Endothelial cell of umbilical vein (primary cell): Measurements from ENCODE around the gene PRKCQ. TPM values are rescaled to one million over a fixed set of nuclear protein-coding genes. Genes with fewer than 3 reads are reported as not detected.

Experiments used
- BruUV-seq: library from RNA; stranded (reverse); fragments of 400-500 nt; replicated peaks from 2 replicates; lab custom pipeline; 2021; lab: Mats Ljungman, UMichigan
- CTCF ChIA-PET: fragments of 300-600, 350-600 bp; sonication (Branson Sonifier 250); formaldehyde crosslinking; loops from one replicate; lab custom pipeline; 2021; ENCODE audit warnings: antibody characterized with exemption, inconsistent platforms; lab: Charles Lee
- POLR2A ChIA-PET: fragments of 300-600, 350-600 bp; sonication (Branson Sonifier 250); formaldehyde crosslinking; loops from one replicate; lab custom pipeline; 2021; ENCODE audit warnings: antibody characterized with exemption, inconsistent platforms; lab: Charles Lee
- DNase-seq: peaks from one replicate; pipeline ENCODE4 v3.0.0-alpha.2; 2011; ENCODE audit warnings: low read depth, low spot score
- FAIRE-seq: peaks from 2 replicates; lab custom pipeline; 2011; peaks lifted over from hg19 to GRCh38; lab: Jason Lieb, UNC
- H2AFZ ChIP-seq: 2 replicates; pipeline ENCODE4 v1.6.0; 2012; ENCODE audit warnings: low read depth, low read length, control low read depth, inconsistent platforms
- H3K27ac ChIP-seq: 2 replicates; pipeline ENCODE4 v1.5.1; 2011; ENCODE audit warnings: low read depth, mild to moderate bottlenecking, control low read depth, low read length, moderate library complexity; ENCODE audit not compliant: insufficient read depth
- H3K27me3 ChIP-seq, 2 experiments: 2 replicates each; pipeline versions ENCODE4 v1.6.0 to v1.6.1; 2011; ENCODE audit warnings: low read length in 2 of 2, mixed read lengths in 1 of 2; ENCODE audit not compliant: control insufficient read depth in 2 of 2, insufficient read depth in 2 of 2
- H3K36me3 ChIP-seq, 2 experiments: 2 replicates in 1 of 2; 3 replicates in 1 of 2; pipeline ENCODE4 v1.5.1; 2011; ENCODE audit warnings: low read length in 2 of 2, mild to moderate bottlenecking in 1 of 2, moderate library complexity in 1 of 2; ENCODE audit not compliant: control insufficient read depth in 2 of 2, insufficient read depth in 2 of 2; ENCODE audit errors: extremely low read depth in 1 of 2
- H3K4me1 ChIP-seq: 3 replicates; pipeline ENCODE4 v1.5.1; 2011; ENCODE audit warnings: mild to moderate bottlenecking, low read length; ENCODE audit not compliant: control insufficient read depth, insufficient read depth; ENCODE audit errors: extremely low read depth
- H3K4me2 ChIP-seq: 2 replicates; pipeline ENCODE4 v1.6.1; 2011; ENCODE audit warnings: low read length, control low read depth, mixed read lengths; ENCODE audit not compliant: insufficient read depth
- H3K4me3 ChIP-seq, 3 experiments: fragments of 200-600 bp in 1 of 3; sonication (generic), shearing (Covaris generic) in 1 of 3; replicated peaks in 1 of 3; 2 replicates each; pipeline ENCODE4 v1.5.1; 2011 to 2016; ENCODE audit warnings: control low read depth in 3 of 3, low read length in 3 of 3, mild to moderate bottlenecking in 2 of 3, inconsistent platforms in 1 of 3, low read depth in 1 of 3, moderate library complexity in 1 of 3; ENCODE audit not compliant: insufficient read depth in 1 of 3
- H3K79me2 ChIP-seq: 2 replicates; pipeline ENCODE4 v1.6.0; 2012; ENCODE audit warnings: low read length, inconsistent platforms; ENCODE audit not compliant: control insufficient read depth, insufficient read depth
- H3K9ac ChIP-seq: replicated peaks from 2 replicates; pipeline ENCODE3; 2011; ENCODE audit warnings: low read length, control low read depth; ENCODE audit not compliant: insufficient read depth; ENCODE audit errors: extremely low read depth
- H3K9me1 ChIP-seq: replicated peaks from 3 replicates; pipeline ENCODE4 v1.6.0; 2011; ENCODE audit warnings: mild to moderate bottlenecking, low read length; ENCODE audit not compliant: control insufficient read depth, insufficient read depth; ENCODE audit errors: extremely low read depth
- H3K9me3 ChIP-seq: replicated peaks from 2 replicates; pipeline ENCODE4 v1.5.1; 2012; ENCODE audit warnings: low read length, inconsistent platforms; ENCODE audit not compliant: control insufficient read depth, insufficient read depth
- H4K20me1 ChIP-seq: replicated peaks from 2 replicates; pipeline ENCODE3; 2011; ENCODE audit warnings: mild to moderate bottlenecking, low read length; ENCODE audit not compliant: control insufficient read depth, insufficient read depth; ENCODE audit errors: extremely low read depth
- CTCF ChIP-seq, 2 donors: IDR thresholded peaks; 1 replicate in 1 of 2; 2 replicates in 1 of 2; pipeline ENCODE4 v1.5.1; 2011; ENCODE audit warnings: low read length in 2 of 2, mild to moderate bottlenecking in 2 of 2, moderate library complexity in 2 of 2, control low read depth in 1 of 2, inconsistent platforms in 1 of 2, low read depth in 1 of 2; ENCODE audit not compliant: insufficient read depth in 1 of 2; ENCODE audit errors: extremely low read depth in 1 of 2
- JUN ChIP-seq: IDR thresholded peaks from 2 replicates; pipeline ENCODE4 v1.6.1; 2011; ENCODE audit warnings: borderline replicate concordance, low read depth; ENCODE audit not compliant: insufficient read length, insufficient read depth
- POLR2A ChIP-seq: IDR thresholded peaks from 2 replicates; pipeline ENCODE4 v1.6.1; 2012; ENCODE audit warnings: low read depth, mild to moderate bottlenecking, control low read depth, low read length
- POLR2AphosphoS5 ChIP-seq: IDR thresholded peaks from 2 replicates; pipeline ENCODE4 v1.6.1; 2012; ENCODE audit warnings: low read depth, mild to moderate bottlenecking, control low read depth, low read length, moderate library complexity; ENCODE audit not compliant: insufficient read depth
- dilution Hi-C: fragments of 300-500 bp; cut with MboI; formaldehyde crosslinking; loops from one replicate; pipeline ENCODE4 v1.15.0; 2019; ENCODE audit warnings: low sequenced_read_pairs; ENCODE audit not compliant: extremely low pct_ligation_motif_present
- intact Hi-C: fragments of 100-400 bp; cut with micrococcal nuclease; formaldehyde crosslinking; loops from one replicate; pipeline ENCODE4 v1.10.0; 2022
- polyA plus RNA-seq, 4 experiments: library from polyadenylated mRNA; depleted of rRNA in 3 of 4; stranded (reverse) in 3 of 4; unstranded in 1 of 4; fragments of >200 nt; gene quantifications; 2 replicates each; pipeline versions ENCODE4 v1.2.1 to v1.2.3, GENCODE V29; 2011 to 2012; ENCODE audit warnings: missing spikeins in 1 of 4
- total RNA-seq: library from RNA; stranded (reverse); gene quantifications from 2 replicates; pipeline ENCODE4 v1.2.3, GENCODE V29; 2021

Gene PRKCQ
- total and polyA plus RNA-seq, 2 donors (not counting 3 experiments of a cell fraction or from before 2014, with no cell fraction given) = 0.32 to 0.55 TPM

GRCh38 chr10:6409971-6410643 is 170.0 kb downstream of the PRKCQ start:
- Histone ChIP-seq H3K4me3 (no peak overlapping the region), H3K9me3 (no peaks in the 10 kb centered on the region), H3K27ac (no peak overlapping the region), H3K9ac (no peak overlapping the region), H4K20me1 (no peaks in the 10 kb centered on the region), H2AFZ (no peak overlapping the region), H3K4me1 (peaks cover 4% of the 10 kb centered on the region), H3K79me2 (no peaks in the 10 kb centered on the region), H3K9me1 (no peaks in the 10 kb centered on the region), H3K27me3 (peaks cover 0 to 12% of the 10 kb centered on the region in 2 experiments), H3K4me2 (no peak overlapping the region), H3K36me3 (no peaks in the 10 kb centered on the region)
- FAIRE-seq (peak; percentile 28), DNase-seq (peak; percentile 21)
- BruUV-seq = no TSS peak
- dilution Hi-C loops (no loop called here), intact Hi-C loops (loop anchor here (10.0 kb wide), 1 partner anchor 1275 kb away; no protein-coding TSS in a partner anchor)
- TF ChIP-seq POLR2AphosphoS5 (no peak), JUN (peak; percentile 7)
- POLR2A ChIA-PET = interaction anchor here (0.5 to 1.2 kb wide), 2 partner anchors 145 to 207 kb away, joined by 3 to 4 read pairs; partner anchors contain the start of gene PFKFB3
- CTCF ChIA-PET = interaction anchor here (0.9 to 3.7 kb wide), 6 partner anchors 9 to 396 kb away, joined by 3 to 43 read pairs (median 4); no protein-coding TSS in a partner anchor

- CTCF ChIA-PET = interaction anchor here (0.6 to 0.7 kb wide), 2 partner anchors 23 to 170 kb away, joined by 3 read pairs; no protein-coding TSS in a partner anchor
- no peak for DNase-seq
- Histone ChIP-seq H3K4me3 (no peak overlapping the region), H3K79me2 (no peaks in the 10 kb centered on the region), H3K27me3 (peaks cover 0 to 11% of the 10 kb centered on the region in 2 experiments), H4K20me1 (no peaks in the 10 kb centered on the region), H3K9ac (no peak overlapping the region), H3K4me2 (no peak overlapping the region), H3K9me3 (no peaks in the 10 kb centered on the region), H3K4me1 (peaks cover 4% of the 10 kb centered on the region), H3K36me3 (no peaks in the 10 kb centered on the region), H3K27ac (no peak overlapping the region), H3K9me1 (no peaks in the 10 kb centered on the region), H2AFZ (no peak overlapping the region)
- intact Hi-C loops (no loop called here), dilution Hi-C loops (no loop called here)
- POLR2A ChIA-PET = no interaction called here
- no TSS peak for BruUV-seq
- TF ChIP-seq CTCF (IDR thresholded peaks at IDR 0.05; ENCODE audit: extremely low read depth in 1 of 2, insufficient read depth in 1 of 2, low read depth in 1 of 2, low read length in 2 of 2) (peak in 1 of 2 donors; percentile 8), POLR2A (no peak)
- no peak for FAIRE-seq
Observed at GRCh38 chr10:6408799-6409198, 171.3 kb downstream of the PRKCQ start.
